SK-N-SH (cell line): ENCODE results near the gene ANXA11. TPM values are rescaled to one million over a fixed set of nuclear protein-coding genes. Genes with fewer than 3 reads are reported as not detected.

Experiments used
- CTCF ChIA-PET: fragments of 300-600, 350-600 bp; formaldehyde crosslinking; extraction: SDS; loops from one replicate; lab custom pipeline; 2021; lab: Yijun Ruan, JAX
- POLR2A ChIA-PET: fragments of 350-600 bp; sonication (Branson Sonifier 250); formaldehyde crosslinking; extraction: SDS; loops from one replicate; lab custom pipeline; 2020; ENCODE audit warnings: antibody characterized with exemption, inconsistent platforms; lab: Yijun Ruan, JAX
- DNase-seq: peaks from one replicate; pipeline ENCODE4 v3.0.0; 2012
- H2AFZ ChIP-seq: fragments of 200-600 bp; sonication (generic); 2 replicates; pipeline ENCODE4 v1.8.1; 2016; ENCODE audit warnings: antibody characterized with exemption, mild to moderate bottlenecking, low read depth
- H3F3A ChIP-seq: fragments of 200-600 bp; sonication (generic); replicated peaks from 2 replicates; pipeline ENCODE3; 2016; ENCODE audit warnings: antibody characterized with exemption, mild to moderate bottlenecking; ENCODE audit not compliant: insufficient read depth
- H3K27ac ChIP-seq, 2 experiments: fragments of 200-500 bp in 1 of 2; fragments of 200-600 bp in 1 of 2; sonication (Bioruptor generic) in 1 of 2; sonication (generic), shearing (Covaris generic) in 1 of 2; 2 replicates each; pipeline versions ENCODE4 v1.5.1 to v1.6.1; 2014 to 2016; ENCODE audit warnings: low read depth in 2 of 2, inconsistent platforms in 1 of 2, low read length in 1 of 2, mild to moderate bottlenecking in 1 of 2, mixed read lengths in 1 of 2
- H3K27me3 ChIP-seq: fragments of 200-600 bp; sonication (generic), shearing (Covaris generic); 2 replicates; pipeline ENCODE4 v1.6.1; 2016; ENCODE audit warnings: mixed run types; ENCODE audit not compliant: insufficient read depth
- H3K36me3 ChIP-seq, 2 experiments: fragments of 200-500 bp in 1 of 2; fragments of 200-600 bp in 1 of 2; sonication (Bioruptor generic) in 1 of 2; sonication (generic) in 1 of 2; replicated peaks in 1 of 2; 2 replicates each; pipeline versions ENCODE3 to v1.5.1; 2014 to 2016; ENCODE audit warnings: low read length in 1 of 2, mild to moderate bottlenecking in 1 of 2; ENCODE audit not compliant: insufficient read depth in 2 of 2, control insufficient read depth in 1 of 2
- H3K4me1 ChIP-seq, 2 experiments: fragments of 200-500 bp in 1 of 2; fragments of 200-600 bp in 1 of 2; sonication (Bioruptor generic) in 1 of 2; sonication (generic), shearing (Covaris generic) in 1 of 2; 2 replicates each; pipeline versions ENCODE4 v1.5.1 to v1.6.1; 2014 to 2016; ENCODE audit warnings: low read depth in 1 of 2, low read length in 1 of 2, mixed run types in 1 of 2; ENCODE audit not compliant: insufficient read depth in 2 of 2, control insufficient read depth in 1 of 2
- H3K4me2 ChIP-seq: fragments of 200-600 bp; sonication (generic), shearing (Covaris generic); 2 replicates; pipeline ENCODE4 v1.6.1; 2017; ENCODE audit warnings: mixed run types
- H3K4me3 ChIP-seq, 2 experiments: fragments of 200-500 bp in 1 of 2; fragments of 200-600 bp in 1 of 2; sonication (Bioruptor generic) in 1 of 2; sonication (generic), shearing (Covaris generic) in 1 of 2; 2 replicates each; pipeline versions ENCODE4 v1.5.1 to v1.8.1; 2014 to 2016; ENCODE audit warnings: low read depth in 2 of 2, inconsistent platforms in 1 of 2, low read length in 1 of 2, mild to moderate bottlenecking in 1 of 2, mixed read lengths in 1 of 2, moderate library complexity in 1 of 2
- H3K79me2 ChIP-seq: fragments of 200-600 bp; sonication (generic); 2 replicates; pipeline ENCODE4 v1.8.1; 2017; ENCODE audit warnings: mild to moderate bottlenecking; ENCODE audit not compliant: insufficient read depth
- H3K9ac ChIP-seq: fragments of 200-600 bp; sonication (generic); 2 replicates; pipeline ENCODE4 v1.6.1; 2017; ENCODE audit warnings: mixed run types
- H3K9me2 ChIP-seq: fragments of 200-600 bp; sonication (generic); 2 replicates; pipeline ENCODE4 v1.6.1; 2017; ENCODE audit warnings: mixed run types
- H3K9me3 ChIP-seq: fragments of 200-600 bp; sonication (generic); 2 replicates; pipeline ENCODE4 v1.6.1; 2017; ENCODE audit warnings: mixed run types, mild to moderate bottlenecking, moderate library complexity
- H4K20me1 ChIP-seq: fragments of 200-600 bp; sonication (generic); 2 replicates; pipeline ENCODE4 v1.6.1; 2017; ENCODE audit warnings: mild to moderate bottlenecking, mixed run types; ENCODE audit not compliant: insufficient read depth
- CTCF ChIP-seq: fragments of 200-600 bp; sonication (generic); IDR thresholded peaks from 2 replicates; pipeline ENCODE4 v1.6.1; 2017; ENCODE audit warnings: antibody characterized with exemption, mild to moderate bottlenecking, moderate library complexity
- ELF1 ChIP-seq: IDR thresholded peaks from 2 replicates; pipeline ENCODE4 v1.4.0; 2012
- EP300 ChIP-seq, 2 experiments: IDR thresholded peaks; 2 replicates each; pipeline versions ENCODE4 v1.4.0 to v1.6.1; 2012; ENCODE audit warnings: borderline replicate concordance in 1 of 2, low read depth in 1 of 2, low read length in 1 of 2
- FOXJ3 ChIP-seq: sonication (generic); formaldehyde crosslinking; IDR thresholded peaks from 2 replicates; pipeline ENCODE4 v1.5.1; 2020; ENCODE audit warnings: mild to moderate bottlenecking, missing genetic modification reagents
- GATA2 ChIP-seq: sonication (generic); formaldehyde crosslinking; IDR thresholded peaks from 2 replicates; pipeline ENCODE4 v1.5.0; 2020; ENCODE audit warnings: mild to moderate bottlenecking, missing genetic modification reagents
- IRF3 ChIP-seq: fragments of 150-350 bp; IDR thresholded peaks from 2 replicates; pipeline ENCODE4 v1.6.1; 2016; ENCODE audit warnings: mild to moderate bottlenecking, low read depth, low read length
- JUND ChIP-seq: IDR thresholded peaks from 2 replicates; pipeline ENCODE4 v1.4.0; 2012
- MAX ChIP-seq: IDR thresholded peaks from 2 replicates; pipeline ENCODE4 v1.4.0; 2012; ENCODE audit warnings: low read depth
- NFIC ChIP-seq: IDR thresholded peaks from 2 replicates; pipeline ENCODE4 v1.4.0; 2012; ENCODE audit warnings: borderline replicate concordance
- NRF1 ChIP-seq: IDR thresholded peaks from 2 replicates; pipeline ENCODE4 v1.6.1; 2012; ENCODE audit warnings: low read depth, mild to moderate bottlenecking, low read length
- PBX3 ChIP-seq: IDR thresholded peaks from 2 replicates; pipeline ENCODE4; 2012
- RCOR1 ChIP-seq: fragments of 150-350 bp; IDR thresholded peaks from 2 replicates; pipeline ENCODE4 v1.6.1; 2017; ENCODE audit warnings: antibody characterized with exemption, low read length
- RXRA ChIP-seq: IDR thresholded peaks from 2 replicates; pipeline ENCODE4 v1.4.0; 2012; ENCODE audit warnings: low read depth, mild to moderate bottlenecking, borderline replicate concordance
- SIN3A ChIP-seq: IDR thresholded peaks from 2 replicates; pipeline ENCODE4 v1.6.1; 2012; ENCODE audit warnings: low read depth, mild to moderate bottlenecking, low read length, moderate library complexity, borderline replicate concordance
- TAF1 ChIP-seq: IDR thresholded peaks from 2 replicates; pipeline ENCODE4 v1.6.1; 2012; ENCODE audit warnings: low read depth, mild to moderate bottlenecking, low read length, moderate library complexity, borderline replicate concordance
- TCF12 ChIP-seq: IDR thresholded peaks from 2 replicates; pipeline ENCODE4 v1.4.0; 2012
- TEAD4 ChIP-seq: IDR thresholded peaks from 2 replicates; pipeline ENCODE4 v1.4.0; 2012; ENCODE audit warnings: mild to moderate bottlenecking, borderline replicate concordance; ENCODE audit not compliant: insufficient read depth
- USF1 ChIP-seq: IDR thresholded peaks from 2 replicates; pipeline ENCODE4 v1.4.0; 2012; ENCODE audit warnings: low read depth, borderline replicate concordance
- YY1 ChIP-seq: IDR thresholded peaks from 2 replicates; pipeline ENCODE4 v1.4.0; 2012; ENCODE audit warnings: low read depth, mild to moderate bottlenecking
- polyA plus RNA-seq, 3 experiments: library from polyadenylated mRNA; depleted of rRNA; stranded (reverse); fragments of >200 nt; gene quantifications; 2 replicates each; pipeline ENCODE4 v1.2.3, GENCODE V29; 2012

The ANXA11 gene
- polyA plus RNA-seq, 1 of the 3 experiments (the other 2 are of a cell fraction): 53.6 TPM

GRCh38 chr10:80122110-80122710 is 83.1 kb downstream of the ANXA11 start:
- Histone ChIP-seq H3K4me2 (no peak overlapping the region), H3K79me2 (no peaks in the 10 kb centered on the region), H3K36me3 (no peaks in the 10 kb centered on the region), H3F3A (no peaks in the 10 kb centered on the region), H3K9ac (no peak overlapping the region), H3K4me1 (no peaks in the 10 kb centered on the region), H2AFZ (no peak overlapping the region), H3K9me3 (no peaks in the 10 kb centered on the region), H4K20me1 (no peaks in the 10 kb centered on the region), H3K27me3 (no peaks in the 10 kb centered on the region), H3K4me3 (no peak overlapping the region)
- POLR2A ChIA-PET: no interaction called here
- CTCF ChIA-PET: interaction anchor here (1.5 kb wide), 1 partner anchor 22 kb away, joined by 5 read pairs; no protein-coding TSS in a partner anchor
- no peak for DNase-seq
- TF ChIP-seq RCOR1 (no peak), SIN3A (no peak), TCF12 (no peak), EP300 (IDR thresholded peaks at IDR 0.05; ENCODE audit: borderline replicate concordance in 1 of 2, low read depth in 1 of 2, low read length in 1 of 2) (no peak), USF1 (no peak), YY1 (no peak), JUND (no peak), NRF1 (no peak), CTCF (no peak), TAF1 (no peak), IRF3 (no peak), MAX (no peak), NFIC (no peak), TEAD4 (no peak), ELF1 (no peak), RXRA (no peak), FOXJ3 (CRISPR knock-in tag) (no peak), PBX3 (no peak), GATA2 (CRISPR knock-in tag) (no peak)
- TF ChIP-seq, all 33 proteins: peak for 0
- Histone ChIP-seq H3K9me2 (no peaks in the 10 kb centered on the region), H3K27ac (no peak overlapping the region)
